K562 (cell line): ENCODE results near the gene TERC. TPM values are rescaled to one million over a fixed set of nuclear protein-coding genes. Genes with fewer than 3 reads are reported as not detected.

Source experiments
- ATF1 ChIP-seq, 2 experiments: fragments of 450-650 bp in 1 of 2; IDR thresholded peaks; 2 replicates each; pipeline ENCODE4 v1.6.1; 2016; ENCODE audit warnings: missing compliant biosample characterization in 1 of 2, missing genetic modification characterization in 1 of 2
- COPS2 ChIP-seq: fragments of 450-650 bp; conservative IDR thresholded peaks from 2 replicates; pipeline ENCODE4 v1.6.1; 2016; ENCODE audit warnings: mild to moderate bottlenecking, moderate library complexity
- CREB3L1 ChIP-seq: fragments of 450-650 bp; IDR thresholded peaks from 2 replicates; pipeline ENCODE4 v1.6.1; 2014; ENCODE audit warnings: low read depth, mild to moderate bottlenecking, moderate library complexity, borderline replicate concordance
- FOXA3 ChIP-seq, 2 experiments: fragments of 450-650 bp in 1 of 2; sonication (generic) in 1 of 2; formaldehyde crosslinking; IDR thresholded peaks in 1 of 2; conservative IDR thresholded peaks in 1 of 2; 2 replicates each; pipeline versions ENCODE4 v1.4.0 to v1.8.0; 2020 to 2022; ENCODE audit warnings: mild to moderate bottlenecking in 2 of 2, missing genetic modification reagents in 1 of 2
- GTF2A2 ChIP-seq: IDR thresholded peaks from 2 replicates; pipeline ENCODE4 v1.6.1; 2016; ENCODE audit warnings: mild to moderate bottlenecking, missing genetic modification characterization, missing compliant biosample characterization
- HDAC1 ChIP-seq, 2 experiments: fragments of 450-650 bp; IDR thresholded peaks; 2 replicates each; pipeline ENCODE4 v1.6.1; 2016 to 2017; ENCODE audit warnings: inconsistent platforms in 1 of 2, mild to moderate bottlenecking in 1 of 2, moderate library complexity in 1 of 2
- HOMEZ ChIP-seq: fragments of 250-450 bp; sonication (Bioruptor Pico); IDR thresholded peaks from 2 replicates; pipeline ENCODE4 v1.4.0; 2020; ENCODE audit warnings: mild to moderate bottlenecking, moderate library complexity
- HSF4 ChIP-seq: fragments of 250-450 bp; sonication (Bioruptor Pico); IDR thresholded peaks from 2 replicates; pipeline ENCODE4 v2.1.2; 2022; ENCODE audit warnings: mild to moderate bottlenecking, moderate library complexity, borderline replicate concordance
- KDM5B ChIP-seq: fragments of 200-600 bp; sonication (generic); IDR thresholded peaks from 2 replicates; pipeline ENCODE4 v1.6.1; 2012; ENCODE audit warnings: low read depth, mild to moderate bottlenecking, moderate library complexity, low read length, control low read depth, inconsistent platforms; ENCODE audit not compliant: insufficient replicate concordance
- LCOR ChIP-seq: sonication (generic); formaldehyde crosslinking; IDR thresholded peaks from 2 replicates; pipeline ENCODE4 v1.8.0; 2022; ENCODE audit warnings: mild to moderate bottlenecking, missing genetic modification reagents
- MIER1 ChIP-seq: fragments of 450-650 bp; IDR thresholded peaks from 2 replicates; pipeline ENCODE4 v1.6.1; 2016; ENCODE audit warnings: antibody characterized with exemption, mild to moderate bottlenecking, low read depth
- MTA1 ChIP-seq: fragments of 450-650 bp; IDR thresholded peaks from 2 replicates; pipeline ENCODE4 v1.6.1; 2017; ENCODE audit warnings: borderline replicate concordance
- NBN ChIP-seq: fragments of 450-650 bp; IDR thresholded peaks from 2 replicates; pipeline ENCODE4 v1.6.1; 2016; ENCODE audit warnings: low read depth, mild to moderate bottlenecking
- NELFE ChIP-seq: IDR thresholded peaks from 2 replicates; pipeline ENCODE4 v1.6.1; 2011; ENCODE audit warnings: mild to moderate bottlenecking; ENCODE audit not compliant: insufficient read depth, insufficient read length
- NR4A1 ChIP-seq, 2 experiments: fragments of 250-450 bp in 1 of 2; fragments of 450-650 bp in 1 of 2; sonication (Bioruptor Pico) in 1 of 2; IDR thresholded peaks; 2 replicates each; pipeline versions ENCODE4 v1.4.0 to v1.6.1; 2016 to 2020; ENCODE audit warnings: mild to moderate bottlenecking in 2 of 2, missing compliant biosample characterization in 1 of 2, missing genetic modification characterization in 1 of 2, moderate library complexity in 1 of 2
- POLR3G ChIP-seq: IDR thresholded peaks from 2 replicates; pipeline ENCODE4 v1.6.1; 2011; ENCODE audit not compliant: insufficient read length, insufficient replicate concordance; ENCODE audit errors: extremely low read depth
- PYGO2 ChIP-seq: fragments of 450-650 bp; IDR thresholded peaks from 2 replicates; pipeline ENCODE4 v1.6.1; 2016; ENCODE audit warnings: mild to moderate bottlenecking, missing genetic modification characterization, moderate library complexity, missing compliant biosample characterization
- SAFB ChIP-seq: fragments of 200-400 bp; formaldehyde crosslinking; IDR thresholded peaks from 2 replicates; pipeline ENCODE4 v1.6.1; 2017; ENCODE audit warnings: low read depth, low read length, borderline replicate concordance
- SMAD2 ChIP-seq: fragments of 150-350 bp; IDR thresholded peaks from 2 replicates; pipeline ENCODE4 v1.6.1; 2014; ENCODE audit warnings: low read depth, mild to moderate bottlenecking, low read length
- SMARCC2 ChIP-seq: fragments of 450-650 bp; IDR thresholded peaks from 2 replicates; pipeline ENCODE4 v1.6.1; 2017; ENCODE audit warnings: antibody characterized with exemption, moderate library complexity, mild to moderate bottlenecking, low read depth
- SRSF3 ChIP-seq: fragments of 200-400 bp; formaldehyde crosslinking; IDR thresholded peaks from 2 replicates; pipeline ENCODE4 v1.6.1; 2016; ENCODE audit warnings: mild to moderate bottlenecking, low read length, moderate library complexity; ENCODE audit not compliant: insufficient read depth
- THRA ChIP-seq: fragments of 450-650 bp; IDR thresholded peaks from 2 replicates; pipeline ENCODE4 v1.6.1; 2017; ENCODE audit warnings: mild to moderate bottlenecking, moderate library complexity
- YY1 ChIP-seq, 3 experiments: IDR thresholded peaks; 2 replicates each; pipeline ENCODE4 v1.6.1; 2011; ENCODE audit warnings: low read length in 2 of 3, mild to moderate bottlenecking in 2 of 3, moderate library complexity in 2 of 3, borderline replicate concordance in 1 of 3, control low read depth in 1 of 3, low read depth in 1 of 3; ENCODE audit not compliant: insufficient read depth in 3 of 3, insufficient replicate concordance in 2 of 3, control insufficient read depth in 1 of 3, insufficient read length in 1 of 3; ENCODE audit errors: extremely low read depth in 1 of 3
- ZNF23 ChIP-seq: fragments of 250-450 bp; sonication (Bioruptor Pico); IDR thresholded peaks from 2 replicates; pipeline ENCODE4 v1.4.0; 2020; ENCODE audit warnings: mild to moderate bottlenecking
- polyA plus RNA-seq, 8 experiments: library from polyadenylated mRNA; depleted of rRNA in 4 of 8; stranded (reverse) in 5 of 8; unstranded in 3 of 8; fragments of >200 nt; fragmentation: Nextera tagmentation in 2 of 8; fragmentation: Illumina TruSeq in 1 of 8; extraction: Ambion mirVana in 2 of 8; extraction: Trizol in 1 of 8; gene quantifications; 2 replicates each; pipeline versions ENCODE4 v1.2.1 to v1.2.3, GENCODE V29; 2011 to 2014; ENCODE audit warnings: inconsistent platforms in 1 of 8, missing spikeins in 1 of 8
- total RNA-seq, 7 experiments: library from RNA; depleted of rRNA in 6 of 7; stranded (reverse); fragments of >200 nt in 6 of 7; fragmentation: Illumina TruSeq in 2 of 7; extraction: Trizol in 2 of 7; gene quantifications; 2 replicates each; pipeline versions ENCODE4 v1.2.1 to v1.2.3, GENCODE V29; 2011 to 2021; ENCODE audit warnings: low replicate concordance in 1 of 7

Gene TERC
- total and polyA plus RNA-seq, 9 of the 15 experiments (the other 6 are each of a cell fraction or from before 2014, with no cell fraction given): 0.77 to 234 (median 27.9) TPM; not detected in 3

GRCh38 chr3:169758359-169758994 is 6.4 kb downstream of the TERC start (continued):
- TF ChIP-seq SRSF3 (no peak), NELFE (no peak), ZNF23 (CRISPR knock-in tag) (no peak), KDM5B (no peak), SMARCC2 (peak; percentile 76), THRA (no peak), HSF4 (CRISPR knock-in tag) (no peak), LCOR (CRISPR knock-in tag) (no peak), FOXA3 (CRISPR knock-in tag; conservative IDR thresholded peaks at IDR 0.05 in 1 of 2, IDR thresholded peaks at IDR 0.05 in 1 of 2) (no peak; a peak in 1 of 4 replicates), SAFB (no peak), NR4A1 (CRISPR knock-in tag; IDR thresholded peaks at IDR 0.05) (no peak), NR4A1 (tag; IDR thresholded peaks at IDR 0.05) (no peak), PYGO2 (tag) (no peak), YY1 (IDR thresholded peaks at IDR 0.05; ENCODE audit: borderline replicate concordance in 1 of 3, control insufficient read depth in 1 of 3, extremely low read depth in 1 of 3, insufficient read depth in 3 of 3, insufficient read length in 1 of 3, insufficient replicate concordance in 2 of 3, low read depth in 1 of 3, low read length in 2 of 3) (peak in 1 of 3 experiments; percentile 38), GTF2A2 (tag) (no peak), POLR3G (no peak), COPS2 (no peak), HOMEZ (CRISPR knock-in tag) (no peak), ATF1 (CRISPR knock-in tag; IDR thresholded peaks at IDR 0.05) (no peak), ATF1 (tag; IDR thresholded peaks at IDR 0.05) (no peak), CREB3L1 (no peak), NBN (no peak), SMAD2 (no peak), MIER1 (no peak), MTA1 (no peak), HDAC1 (IDR thresholded peaks at IDR 0.05) (no peak)
